ENCODE measurements around the gene ABI3BP.

ABI3BP gene

GRCh38 chr3:100966807-100967206 lies 26.4 kb downstream of the ABI3BP start:
- no peak for DNase-seq (ENCODE audit: low read depth)
- no peak for TF ChIP-seq CTCF (IDR thresholded peaks at IDR 0.05; ENCODE audit: insufficient read depth, low read depth, low read length, missing control alignments)
- no peak overlapping the region for H3K4me3 ChIP-seq (ENCODE audit: low read length)

DNA sequence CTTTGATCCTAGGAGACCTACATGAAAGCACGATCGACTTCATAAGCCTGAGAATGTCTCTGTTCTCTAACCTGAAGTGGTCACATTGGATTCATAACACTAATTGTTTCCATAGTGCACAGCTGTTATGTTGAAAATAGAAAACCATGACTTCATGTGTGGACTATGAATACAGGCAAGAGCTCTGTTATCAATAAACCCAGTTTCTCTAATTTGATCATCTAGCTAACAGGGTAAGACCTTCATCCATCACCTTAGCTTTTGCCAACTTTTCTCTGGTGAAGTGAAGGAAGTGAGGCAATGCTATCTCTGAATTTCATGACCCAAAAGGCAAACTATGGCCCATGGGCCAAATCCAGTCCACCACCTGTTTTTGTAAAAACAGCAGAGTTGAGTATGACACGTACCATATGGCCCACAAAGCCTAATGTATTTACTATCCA lies 27.2 kb downstream of the ABI3BP start:
- H3K4me3 ChIP-seq (ENCODE audit: low read length): no peak overlapping the region
- no peak for DNase-seq (ENCODE audit: low read depth)
- no peak for TF ChIP-seq CTCF (IDR thresholded peaks at IDR 0.05; ENCODE audit: insufficient read depth, low read depth, low read length, missing control alignments)

GRCh38 chr3:100963041-100963440 lies 30.2 kb downstream of the ABI3BP start:
- no peak for TF ChIP-seq CTCF (IDR thresholded peaks at IDR 0.05; ENCODE audit: insufficient read depth, low read depth, low read length, missing control alignments)
- H3K4me3 ChIP-seq (ENCODE audit: low read length): no peak overlapping the region
- peak; percentile 63 for DNase-seq (ENCODE audit: low read depth)

DNA sequence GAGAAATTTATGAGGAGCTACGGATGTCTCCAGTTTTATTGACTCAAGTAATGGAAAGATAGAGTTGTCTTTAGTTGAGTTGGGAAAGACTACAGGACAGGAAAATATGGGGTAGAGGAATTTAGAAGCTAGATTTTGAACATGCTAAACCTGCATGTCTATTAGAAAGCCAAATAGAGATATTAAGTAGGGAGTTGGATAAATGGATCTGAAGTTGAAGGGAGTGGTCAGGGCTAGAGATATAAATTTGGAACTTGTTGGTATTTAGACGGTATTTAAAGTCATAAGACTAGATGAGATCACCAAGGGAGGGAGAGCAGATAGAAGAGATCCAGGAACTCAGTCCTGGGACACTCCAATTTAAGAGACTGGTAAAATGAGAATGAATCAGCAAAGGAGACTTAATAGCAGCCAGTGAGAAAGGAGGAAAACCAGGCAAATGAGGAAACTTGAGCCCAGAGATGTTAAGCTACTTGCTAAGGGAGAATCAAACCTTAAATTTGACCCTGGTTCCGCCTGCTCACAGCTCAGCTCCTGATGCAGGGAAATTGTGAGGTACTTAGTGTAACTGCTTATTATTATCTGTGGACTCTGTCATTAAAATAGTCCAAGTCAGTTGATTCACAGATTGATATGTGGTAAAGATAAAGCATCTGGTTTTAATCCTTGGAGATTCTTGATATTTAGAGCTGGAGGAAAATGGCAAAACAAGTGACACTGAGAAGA lies 35.8 kb downstream of the ABI3BP start:
- no peak overlapping the region for H3K4me3 ChIP-seq (ENCODE audit: low read length)
- TF ChIP-seq CTCF (IDR thresholded peaks at IDR 0.05; ENCODE audit: insufficient read depth, low read depth, low read length, missing control alignments): no peak
- no peak for DNase-seq (ENCODE audit: low read depth)

DNA sequence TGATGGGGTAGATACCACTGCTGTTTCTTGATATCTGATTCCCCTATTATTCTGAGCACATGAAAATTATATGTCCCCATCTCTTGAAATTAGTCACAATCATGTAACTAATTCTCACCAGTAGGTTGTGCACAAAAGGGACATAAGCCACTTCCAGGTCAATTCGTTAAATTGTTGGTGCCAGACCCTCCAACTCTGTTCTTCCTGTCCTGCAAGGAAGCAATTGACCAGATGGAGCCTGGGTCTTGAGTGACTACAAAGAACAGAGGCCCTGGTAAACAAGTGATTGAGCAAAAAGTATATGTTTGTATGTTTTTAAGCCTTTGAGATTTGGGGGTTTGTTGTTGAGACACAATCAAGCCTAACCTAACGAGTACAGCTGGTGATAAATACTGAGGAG lies 36.9 kb downstream of the ABI3BP start:
- DNase-seq (ENCODE audit: low read depth): no peak
- no peak overlapping the region for H3K4me3 ChIP-seq (ENCODE audit: low read length)
- TF ChIP-seq CTCF (IDR thresholded peaks at IDR 0.05; ENCODE audit: insufficient read depth, low read depth, low read length, missing control alignments): no peak

DNA sequence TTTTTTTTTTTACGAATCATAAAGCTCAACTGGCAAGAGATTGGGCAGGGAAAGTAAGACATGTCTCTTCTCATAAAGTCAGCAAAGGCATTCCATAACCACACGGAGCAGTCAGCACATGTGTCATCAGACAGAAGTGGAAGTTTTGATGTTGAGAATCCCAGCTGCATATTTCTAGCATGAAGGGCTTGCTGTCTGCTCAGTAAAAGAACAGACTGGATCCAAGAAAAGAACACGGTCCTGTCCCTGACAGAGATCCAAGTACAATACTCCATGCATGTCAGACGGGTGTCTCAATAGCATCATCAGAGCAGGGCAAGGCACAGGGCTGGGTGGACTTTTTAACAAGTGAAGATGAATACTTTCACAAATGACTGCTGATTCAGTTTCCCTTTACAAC lies 38.2 kb downstream of the ABI3BP start:
- no peak for TF ChIP-seq CTCF (IDR thresholded peaks at IDR 0.05; ENCODE audit: insufficient read depth, low read depth, low read length, missing control alignments)
- H3K4me3 ChIP-seq (ENCODE audit: low read length): no peak overlapping the region
- peak; percentile 91 for DNase-seq (ENCODE audit: low read depth)

Data from epithelial cell of esophagus (primary cell).